Left ventricle myocardium superior (tissue), 1 donor: Measurements from ENCODE around the gene SLC2A4. TPM values are rescaled to one million over a fixed set of nuclear protein-coding genes. Genes with fewer than 3 reads are reported as not detected.
A peak's percentile ranks its signal among the peaks of the same experiment; 100 is the strongest.

Experiments used
- ATAC-seq: fragments of 200-7000 bp; cut with Tn5 transposase; one replicate; pipeline ENCODE4 v1.9.1; 2020; ENCODE audit warnings: mild to moderate bottlenecking, moderate library complexity
- DNase-seq: peaks from one replicate; pipeline ENCODE4 v3.0.0-alpha.2; 2020
- intact Hi-C: fragments of 100-400 bp; cut with micrococcal nuclease; formaldehyde crosslinking; loops from one replicate; pipeline ENCODE4 v1.11.0; 2022
- total RNA-seq: library from RNA; stranded (reverse); fragmentation: NEBNext Ultra II Directional; extraction: Animal tissue kit (Norgen Biotek cat#: 25700); gene quantifications from one replicate; pipeline ENCODE4 v1.2.1, GENCODE V29; 2021
- donor health status: DM: no; HTN: yes; CAD: no; lungs with severe emphysema.

Gene SLC2A4
- total RNA-seq, 1 donor from 2014 or later, result 170 TPM

DNA sequence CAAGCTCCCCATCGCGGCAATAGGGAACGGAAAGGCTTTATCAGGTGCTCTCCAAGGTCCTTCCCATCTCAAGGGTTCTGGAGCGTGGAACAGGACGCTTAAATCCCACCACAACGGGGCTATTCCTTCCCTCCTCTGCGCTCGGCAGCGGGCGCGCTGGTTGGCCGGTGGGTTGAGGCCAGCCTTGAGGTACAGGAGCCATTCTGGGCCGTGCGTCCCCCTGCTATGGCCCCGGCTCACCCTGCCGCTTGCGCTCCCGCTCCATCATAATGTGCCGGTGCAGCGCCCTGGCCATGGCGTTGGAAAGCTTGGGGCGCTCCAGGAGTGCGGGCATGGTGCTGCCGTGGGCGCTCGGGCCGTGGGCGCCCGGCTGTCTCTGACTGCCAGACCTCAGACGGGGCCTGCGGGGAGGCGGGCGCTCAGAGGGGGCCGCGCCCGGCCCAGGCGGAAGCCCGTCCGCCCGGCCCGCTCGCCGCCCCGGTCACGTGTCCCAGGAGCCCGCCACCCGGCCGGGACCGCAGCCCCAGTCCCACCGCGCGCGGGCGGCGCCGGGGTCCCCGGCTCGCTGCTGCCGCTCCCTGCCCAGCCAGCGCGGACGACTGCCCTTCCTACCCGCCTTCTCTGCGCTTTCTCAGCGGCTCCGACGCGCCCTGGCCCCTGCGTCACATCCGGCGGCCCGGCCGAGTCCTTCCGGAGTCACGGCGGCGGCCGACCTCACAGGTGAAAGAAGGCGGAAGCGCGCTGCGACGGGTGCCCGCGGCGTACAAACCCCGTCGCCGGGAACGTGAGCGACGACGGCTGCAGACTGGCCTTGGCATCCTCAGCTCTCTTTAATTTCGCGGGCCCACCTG is 33.4 kb downstream of the SLC2A4 start, which contains the start of gene GPS2:
Gene GPS2, minus strand, starts transcription at position 642 of the 851 bp plus-strand sequence. Its CDS starts 308 bp downstream, at position 334.
- DNase-seq (peak; percentile 96), ATAC-seq (peak; percentile 89)
- intact Hi-C loops, result no loop called here

DNA sequence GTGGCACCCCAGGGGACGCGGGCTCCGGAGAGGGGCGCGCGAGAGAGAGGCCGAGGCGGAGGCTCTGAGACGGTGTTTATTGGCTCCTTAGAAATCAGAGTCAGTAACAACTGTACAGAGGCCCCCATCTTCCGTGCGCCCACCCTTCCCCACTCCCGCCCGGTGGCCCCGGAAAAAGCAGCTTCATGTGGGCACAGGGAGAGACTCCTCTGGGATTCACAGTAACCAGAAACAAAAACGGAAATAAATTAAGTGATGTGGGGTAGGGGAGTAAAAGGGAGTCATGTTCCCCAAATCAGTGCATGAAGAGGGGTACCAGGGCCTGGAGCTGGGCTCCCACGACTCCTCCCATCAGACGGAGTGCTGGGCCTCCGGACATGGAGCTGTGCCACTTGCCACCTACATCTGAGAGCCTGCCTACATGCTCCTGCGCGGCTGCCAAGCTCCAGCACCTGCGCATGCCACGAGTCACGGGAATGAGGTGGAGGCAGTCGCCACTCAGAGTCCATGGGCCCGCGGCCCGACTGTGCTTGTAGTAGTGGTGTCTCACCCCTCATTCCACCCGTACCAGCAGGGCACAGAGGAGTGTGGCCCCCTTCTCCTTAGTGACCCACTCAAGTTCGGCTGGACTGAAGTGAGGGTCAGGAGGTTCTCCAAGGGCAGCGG is 34.2 kb downstream of the SLC2A4 start:
- ATAC-seq, result peak; percentile 6
- intact Hi-C loops, result no loop called here
- no peak for DNase-seq

DNA sequence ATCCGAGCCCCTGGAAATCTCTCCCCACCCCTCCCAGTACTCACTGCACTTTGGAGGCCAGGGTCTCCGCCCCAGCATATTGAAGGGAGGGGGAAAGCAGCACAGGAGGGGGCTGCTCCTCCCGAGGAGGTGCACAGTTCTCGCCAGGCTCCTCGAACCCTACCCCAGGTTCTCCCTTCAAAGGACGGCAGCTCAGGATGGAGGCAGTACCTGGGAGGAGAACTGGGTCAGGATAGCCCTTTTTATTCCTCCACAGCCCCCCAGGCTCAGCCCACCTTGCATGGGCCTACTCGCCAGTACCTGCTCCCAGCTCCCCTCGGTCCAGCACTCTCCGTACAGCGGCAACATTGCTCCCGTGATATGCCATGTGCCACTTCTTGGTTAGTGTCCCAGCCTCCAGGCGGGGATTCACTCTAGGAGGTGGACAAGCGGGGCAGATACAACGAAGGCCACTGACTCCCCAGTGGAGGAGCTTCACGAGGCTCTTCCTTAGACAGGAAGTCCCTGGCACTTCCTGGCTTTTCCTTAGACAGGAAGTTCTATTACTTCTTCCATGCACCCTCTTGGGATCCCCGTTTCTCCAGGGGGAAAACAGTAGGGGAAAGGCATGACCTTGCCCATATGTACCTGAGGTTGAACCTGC is 35.8 kb downstream of the SLC2A4 start:
- intact Hi-C loops, result no loop called here
- no peak for ATAC-seq
- DNase-seq, result no peak

DNA sequence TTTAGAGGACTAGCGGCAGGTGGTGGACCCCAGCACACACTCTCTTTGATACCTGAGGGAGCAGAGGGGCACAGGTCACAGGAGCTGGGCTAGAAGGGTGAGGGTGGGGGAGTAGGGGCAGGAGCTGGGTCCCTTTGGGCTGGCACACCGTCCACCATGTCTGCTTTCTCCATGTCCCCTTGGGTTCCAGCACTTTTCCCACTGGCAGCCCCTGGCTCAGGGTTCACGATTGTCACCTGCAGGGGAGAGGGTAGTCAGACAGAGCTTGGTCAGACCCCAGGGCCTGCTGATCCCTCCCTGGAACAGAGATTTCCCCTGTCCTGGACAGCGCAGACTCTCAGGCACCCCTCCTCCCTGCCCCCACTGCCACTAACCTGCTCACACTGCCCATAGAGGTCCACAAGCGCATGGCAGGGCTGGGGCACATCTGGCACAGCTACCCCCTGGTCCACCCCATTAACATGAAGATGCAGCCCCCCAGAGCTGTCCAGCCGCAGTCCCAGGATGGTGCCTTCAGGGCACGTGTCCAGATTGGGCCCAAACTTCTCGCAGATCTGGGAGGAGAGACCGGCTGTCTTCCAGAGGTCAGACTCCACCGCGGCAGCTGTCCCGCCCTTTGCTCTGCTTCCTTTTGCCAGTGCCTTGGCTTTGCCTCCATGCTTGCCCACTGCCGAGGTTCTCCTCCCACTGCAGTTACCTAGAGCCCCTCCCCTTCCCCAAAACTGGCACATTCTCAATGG is 36.8 kb downstream of the SLC2A4 start:
- intact Hi-C loops, result no loop called here
- ATAC-seq (no peak), DNase-seq (no peak)

DNA sequence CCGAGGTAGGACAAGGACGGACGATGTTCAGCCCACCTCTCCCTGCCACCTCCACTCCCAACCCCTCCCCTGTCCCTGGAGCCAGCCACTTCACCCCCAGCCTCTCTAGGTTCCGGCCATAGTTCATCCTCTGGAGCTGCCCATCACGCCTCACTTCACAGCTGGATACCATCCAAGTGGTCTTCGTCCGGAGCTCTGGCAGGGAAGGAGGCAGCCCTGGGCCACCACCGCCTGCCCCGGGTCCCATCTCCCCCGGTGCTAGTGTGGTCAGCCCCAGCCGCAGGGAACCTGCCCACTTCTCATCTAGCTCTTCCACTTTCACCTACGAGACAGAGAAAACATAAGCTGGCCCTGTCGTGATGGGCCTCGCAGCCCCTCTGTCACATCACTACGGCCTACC is 39.9 kb downstream of the SLC2A4 start:
- no peak for DNase-seq
- no peak for ATAC-seq
- intact Hi-C loops, result no loop called here

DNA sequence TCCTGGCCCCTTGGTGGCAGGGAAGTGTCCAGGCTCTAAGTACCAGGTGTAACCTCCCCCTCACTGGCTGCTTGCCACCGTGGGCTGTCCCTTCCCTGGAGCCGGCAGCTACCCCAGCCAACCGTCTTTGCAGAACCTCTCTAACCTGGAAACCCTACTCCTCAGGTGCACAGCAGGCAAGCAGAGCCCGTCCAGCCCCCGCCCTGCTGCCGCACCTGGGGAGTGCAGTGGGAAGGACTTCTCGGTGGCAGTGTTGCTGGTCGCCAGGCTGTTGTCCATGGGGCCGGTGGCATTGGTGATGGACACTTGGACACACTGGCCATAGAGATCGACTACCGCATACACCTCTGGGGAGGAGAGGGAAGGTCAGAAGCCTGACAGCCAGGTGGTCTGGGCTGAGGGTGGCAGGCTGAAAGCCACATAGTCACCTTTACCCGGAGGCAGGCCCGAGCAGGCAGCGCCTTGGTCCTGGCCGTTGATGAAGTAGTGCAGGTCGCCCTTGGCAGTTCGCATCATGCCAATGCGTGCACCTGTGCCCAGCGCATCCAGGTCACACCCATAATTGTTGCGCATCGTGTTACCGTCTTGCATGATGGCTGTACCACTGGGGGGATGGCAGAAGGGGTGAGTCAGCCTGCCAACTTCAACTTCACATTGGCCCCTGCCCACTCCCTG is 41.1 kb downstream of the SLC2A4 start:
- DNase-seq (no peak), ATAC-seq (no peak)
- intact Hi-C loops, result no loop called here

DNA sequence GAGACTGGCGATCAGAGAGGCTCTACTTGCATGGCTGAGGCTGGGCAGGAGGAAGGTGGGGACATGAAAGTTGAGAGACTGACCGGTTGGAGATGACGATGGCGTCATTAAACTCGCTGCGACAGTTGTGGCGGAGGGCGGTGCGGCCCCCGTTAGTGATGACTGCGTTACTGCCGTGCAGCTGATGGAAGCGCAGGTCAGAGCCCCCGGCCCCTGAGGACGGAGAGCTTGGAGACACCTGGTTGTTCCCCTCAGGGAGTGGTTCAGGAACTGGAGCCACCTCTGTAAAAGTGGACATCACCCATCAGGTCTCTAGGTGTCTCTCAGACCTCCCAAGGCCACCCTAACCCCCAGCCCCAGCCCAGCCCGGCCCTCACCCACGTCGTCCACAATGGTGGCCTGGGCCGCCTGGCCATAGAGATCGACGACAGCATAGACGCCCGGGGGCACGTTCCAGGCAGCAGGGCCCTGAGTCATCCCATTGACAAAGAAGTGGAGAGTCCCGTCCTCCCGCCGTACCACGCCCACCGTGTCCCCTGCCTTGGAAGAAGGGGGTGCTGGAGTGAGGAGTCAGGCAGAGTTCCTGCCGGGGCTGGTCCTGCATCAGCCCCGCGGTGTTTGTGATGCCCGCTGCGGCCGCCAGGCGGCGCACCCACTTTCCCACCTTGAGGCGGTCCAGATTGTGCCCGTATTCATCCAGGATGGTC is 42.4 kb downstream of the SLC2A4 start:
- intact Hi-C loops, result no loop called here
- peak; percentile 72 for DNase-seq
- ATAC-seq, result peak; percentile 20

DNA sequence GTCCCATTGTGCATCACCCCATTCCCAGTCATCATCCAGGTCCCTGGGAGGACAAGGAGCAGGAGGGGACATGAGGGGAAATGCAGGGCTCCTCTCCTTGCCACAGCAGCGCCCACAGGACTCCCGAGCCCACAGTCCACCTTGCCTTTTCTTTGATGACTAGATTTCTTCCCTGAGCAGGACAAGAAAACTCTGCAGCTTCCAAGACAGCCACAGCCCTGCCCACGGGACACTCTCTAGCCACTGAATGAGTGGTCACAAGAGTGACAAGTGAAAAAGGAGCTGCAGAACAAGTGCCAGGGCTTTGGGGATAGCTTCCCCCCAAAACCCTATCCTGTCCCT is 42.9 kb downstream of the SLC2A4 start:
- intact Hi-C loops, result no loop called here
- DNase-seq (no peak), ATAC-seq (no peak)

DNA sequence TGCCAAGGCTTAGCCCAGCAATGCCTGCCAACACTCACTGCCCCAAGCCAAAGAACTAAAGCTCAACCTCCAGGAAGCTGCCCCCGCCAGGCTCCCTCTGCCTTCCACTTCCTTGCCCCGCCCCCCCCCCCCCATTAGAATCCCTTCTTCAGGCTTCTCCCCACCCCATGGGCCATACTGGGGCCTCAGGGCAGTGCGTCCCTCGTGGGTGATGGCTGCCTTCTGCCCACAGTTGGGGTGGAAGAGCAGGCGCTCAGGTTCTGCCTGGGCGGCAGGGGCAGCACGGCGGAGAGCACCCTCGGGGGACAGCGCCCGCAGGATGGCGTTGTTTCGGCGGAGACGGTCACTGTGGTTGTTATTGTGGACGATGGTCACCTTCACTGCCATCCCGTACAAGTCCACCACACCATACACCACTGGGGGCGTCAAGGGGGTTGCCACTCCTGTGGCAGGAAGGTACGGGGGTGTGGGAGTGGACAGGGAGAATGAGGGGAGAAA is 43.6 kb downstream of the SLC2A4 start:
- intact Hi-C loops, result no loop called here
- DNase-seq (no peak), ATAC-seq (no peak)

DNA sequence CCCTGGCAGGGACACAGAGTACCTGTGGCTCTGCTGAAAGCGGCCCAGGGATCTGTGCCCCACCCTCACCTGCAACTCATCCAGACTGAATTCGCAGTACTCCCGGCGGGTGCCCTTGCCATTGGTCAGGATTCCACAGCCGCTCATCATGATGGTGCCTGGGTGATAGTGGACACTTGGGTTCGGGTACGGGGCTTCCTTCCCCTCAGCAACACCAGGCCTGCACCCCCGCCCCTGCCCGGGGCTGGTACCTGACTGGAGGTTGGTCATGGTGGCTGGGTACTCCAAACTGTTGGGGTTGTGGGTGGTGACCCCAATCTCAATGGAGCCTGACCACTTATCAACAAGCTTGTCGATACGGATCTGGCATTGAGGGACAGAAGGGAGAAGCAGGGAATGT is 44.7 kb downstream of the SLC2A4 start:
- no peak for DNase-seq
- intact Hi-C loops, result no loop called here
- ATAC-seq, result no peak

DNA sequence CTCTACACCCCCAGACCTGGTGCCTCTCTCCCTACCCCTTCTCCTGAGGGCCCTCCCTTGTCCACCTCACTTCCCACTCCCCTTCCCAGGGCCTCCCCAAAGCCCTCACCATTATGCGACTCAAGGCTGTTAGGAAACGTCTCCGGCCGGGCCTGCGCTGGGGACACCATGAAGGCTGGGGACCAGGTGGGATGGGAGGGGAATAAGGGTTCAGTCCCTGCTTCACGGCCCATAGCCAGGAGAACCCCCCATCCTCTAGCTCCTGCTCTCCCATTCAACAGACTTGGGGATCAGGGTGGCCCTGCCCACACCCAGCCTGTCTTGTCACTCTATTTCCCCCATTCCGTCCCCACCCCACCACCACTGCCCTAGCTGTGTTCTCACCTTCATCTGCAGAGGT is 45.5 kb downstream of the SLC2A4 start:
- DNase-seq, result no peak
- no peak for ATAC-seq
- intact Hi-C loops, result no loop called here

DNA sequence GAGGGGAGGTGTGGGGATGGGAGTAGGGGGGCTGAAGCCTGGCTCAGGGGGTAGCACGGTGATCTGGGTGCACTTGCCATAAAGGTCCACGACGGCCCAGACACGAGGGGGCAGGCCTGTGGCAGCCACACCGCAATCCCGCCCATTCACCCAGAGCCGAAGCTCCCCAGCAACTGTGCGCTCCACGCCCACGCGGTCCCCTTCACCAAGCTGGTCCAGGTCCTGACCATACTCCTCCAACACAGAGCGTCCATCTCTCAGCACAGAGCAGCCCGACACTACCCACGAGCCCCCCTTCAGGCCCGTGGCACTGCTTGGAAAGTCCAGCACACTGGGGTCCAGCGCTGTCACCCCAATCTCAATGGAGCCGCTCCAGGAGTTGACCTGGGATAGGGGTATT is 46.0 kb downstream of the SLC2A4 start:
- DNase-seq, result no peak
- intact Hi-C loops, result no loop called here

DNA sequence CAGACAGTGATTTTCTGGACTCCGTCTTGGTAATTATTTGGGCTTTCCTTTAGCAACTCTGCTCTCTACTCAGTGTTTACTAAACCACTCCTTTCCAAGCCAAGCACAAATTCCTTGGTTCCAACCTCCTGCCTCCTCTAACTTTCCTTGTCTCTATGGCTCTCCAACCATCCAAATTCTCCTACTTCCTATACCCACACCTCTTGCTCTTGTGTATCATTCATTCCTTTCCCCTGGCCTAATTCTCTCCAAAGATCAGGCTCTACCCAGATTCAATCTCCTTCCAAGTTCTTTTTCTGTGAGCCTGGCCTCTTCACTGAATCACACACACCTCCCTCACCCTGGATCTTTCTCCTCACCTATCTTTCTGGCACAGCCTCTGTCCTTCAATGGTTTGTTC is 46.5 kb downstream of the SLC2A4 start:
- ATAC-seq, result no peak

More for the DNA sequence above, 46.0 kb downstream of the SLC2A4 start:
- no peak for ATAC-seq

DNA sequence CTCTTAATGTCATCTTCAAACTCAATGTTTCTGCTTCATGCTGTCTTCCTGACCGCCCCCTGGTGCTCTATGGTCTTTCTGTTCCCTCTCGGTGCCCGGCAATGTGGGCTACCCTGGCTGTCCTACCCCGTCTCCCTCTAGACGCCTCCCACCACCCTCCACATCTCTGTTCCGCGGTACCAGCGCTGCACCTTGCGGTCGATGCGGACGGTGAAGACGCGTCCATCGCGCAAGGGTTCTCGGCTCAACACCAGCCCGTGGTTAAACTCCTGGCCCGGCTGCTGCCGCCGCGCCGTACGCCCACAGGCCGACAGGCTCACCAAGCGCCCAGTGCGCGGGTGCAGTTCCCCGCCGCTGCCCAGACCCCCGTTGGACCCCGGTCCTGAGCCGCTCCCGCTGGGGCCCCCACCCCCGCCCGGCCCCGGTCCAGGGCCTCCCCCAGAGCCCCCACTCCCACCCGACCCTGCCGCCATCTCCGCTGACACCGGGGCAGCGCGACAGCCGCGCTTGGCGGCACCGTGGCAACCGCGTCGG is 47.4 kb downstream of the SLC2A4 start, which contains the start of gene NEURL4:
Gene NEURL4, minus strand, starts transcription at position 496 of the 534 bp plus-strand sequence. Its CDS starts 23 bp downstream, at position 473.
- intact Hi-C loops, result no loop called here
- ATAC-seq (no peak), DNase-seq (no peak)

More for the DNA sequence above, 46.5 kb downstream of the SLC2A4 start:
- intact Hi-C loops, result no loop called here
- no peak for DNase-seq

DNA sequence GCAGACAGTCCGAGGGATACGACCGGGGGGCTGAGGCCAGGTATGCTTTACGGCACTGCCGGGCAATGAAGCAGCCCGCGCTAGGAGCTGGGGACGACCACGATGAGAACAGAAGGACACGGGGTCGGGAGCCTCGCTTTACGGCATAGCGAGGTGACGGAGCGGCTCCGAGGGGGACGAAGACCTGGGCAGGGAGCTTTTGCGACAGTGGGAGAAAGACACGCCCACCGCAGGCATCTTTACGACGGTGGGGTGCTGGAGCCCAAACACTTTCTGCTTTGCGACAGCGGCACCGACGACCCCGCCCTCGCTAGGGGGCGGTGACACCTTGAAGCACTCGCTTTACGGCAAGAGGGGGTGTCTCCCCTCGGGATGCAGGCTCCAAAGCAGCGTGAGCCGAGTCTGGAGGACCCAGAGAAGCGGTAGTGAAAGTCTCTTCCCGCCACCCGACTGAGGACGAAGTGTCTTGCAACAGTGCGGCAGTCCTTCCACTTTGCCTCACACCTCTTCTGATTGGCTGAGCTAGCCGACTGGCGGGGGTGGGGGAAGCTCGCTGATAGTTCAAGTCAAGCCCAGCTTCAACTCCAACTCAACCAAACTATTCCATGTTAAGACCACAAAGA is 48.0 kb downstream of the SLC2A4 start:
- peak; percentile 89 for ATAC-seq
- intact Hi-C loops, result no loop called here
- peak; percentile 99 for DNase-seq

DNA sequence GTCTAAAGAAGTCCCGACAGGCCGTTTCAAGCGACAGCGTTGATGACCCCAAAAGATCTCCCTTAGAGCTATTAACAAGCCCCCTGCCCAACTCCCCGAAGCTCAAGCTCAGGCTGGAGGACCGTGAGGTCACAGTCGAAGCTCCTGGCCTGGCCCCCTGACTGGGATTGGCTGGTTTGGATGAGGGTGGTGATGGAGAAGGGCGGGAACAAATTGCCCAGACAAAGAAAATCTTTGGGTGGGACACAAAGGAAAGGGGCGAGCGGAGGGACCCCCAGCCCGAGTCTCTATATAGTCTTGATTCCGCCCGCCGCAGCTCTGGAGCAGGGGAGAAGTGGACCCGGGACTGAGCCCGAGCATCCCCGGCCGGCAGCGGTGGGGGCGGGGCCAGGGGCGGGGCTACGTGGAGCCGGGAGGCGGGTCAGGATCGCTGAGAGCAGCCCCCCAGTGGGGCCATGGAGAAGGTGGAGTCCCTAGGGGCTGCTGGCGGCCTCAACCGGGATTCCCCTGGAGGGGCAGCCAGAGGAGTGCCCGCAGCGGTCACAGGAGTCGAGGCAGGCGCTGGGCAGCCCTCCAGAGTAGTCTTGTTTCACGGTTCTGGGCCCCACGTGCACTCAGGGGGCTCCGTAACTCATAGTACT is 48.6 kb downstream of the SLC2A4 start:
- DNase-seq (peak; percentile 82), ATAC-seq (peak; percentile 71)
- intact Hi-C loops, result no loop called here

DNA sequence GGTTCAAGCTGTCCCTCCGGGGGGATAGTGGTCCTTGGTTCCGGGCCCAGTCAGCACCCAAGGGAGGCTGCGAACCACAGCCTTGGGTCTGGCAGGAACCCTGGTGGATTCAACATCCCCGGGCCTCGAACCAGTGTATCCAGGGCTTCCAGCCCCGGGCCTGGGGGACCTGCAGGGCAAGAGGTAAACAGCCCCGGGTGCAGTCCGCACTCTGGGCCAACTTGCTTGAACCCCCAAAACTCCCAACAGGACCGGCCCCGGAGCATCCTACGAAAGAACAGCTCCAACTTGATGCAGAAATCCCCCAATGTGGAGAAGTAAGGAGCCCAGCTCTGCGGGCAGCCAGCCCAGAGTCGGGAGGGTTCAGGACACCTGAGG is 49.1 kb downstream of the SLC2A4 start:
- ATAC-seq (no peak), DNase-seq (no peak)
- intact Hi-C loops, result no loop called here
